ENCODE results near the gene MSMO1.
"Not testable (repeated sequence)": the region's sequence is repeated elsewhere in the genome, so short reads cannot be mapped to it uniquely, and the experiment has no call there.

The MSMO1 gene

GRCh38 chr4:165327211-165328100 is at the start of gene MSMO1:
MSMO1 (plus strand) TSS chr4:165327669; CDS start chr4:165333371, 5,702 bp downstream.
- DNase-seq (ENCODE audit: low spot score), result peak; percentile 100

- DNase-seq (ENCODE audit: low spot score), result not testable (repeated sequence)
These were observed 47.9 kb upstream of the MSMO1 start for GRCh38 chr4:165279531-165279930.

GRCh38 chr4:165284697-165285096 is 42.8 kb upstream of the MSMO1 start:
- DNase-seq (ENCODE audit: low spot score), result not testable (repeated sequence)

- DNase-seq (ENCODE audit: low spot score), result not testable (repeated sequence)
These were observed 40.7 kb upstream of the MSMO1 start for GRCh38 chr4:165286619-165287340.

GRCh38 chr4:165288226-165288625 is 39.2 kb upstream of the MSMO1 start:
- DNase-seq (ENCODE audit: low spot score), result no peak

- peak; percentile 12 for DNase-seq (ENCODE audit: low spot score)
These were observed 38.6 kb upstream of the MSMO1 start for GRCh38 chr4:165288639-165289422.

GRCh38 chr4:165289423-165289785 is 38.1 kb upstream of the MSMO1 start:
- no peak for DNase-seq (ENCODE audit: low spot score)

- no peak for DNase-seq (ENCODE audit: low spot score)
These were observed 34.4 kb upstream of the MSMO1 start for GRCh38 chr4:165293061-165293460.

GRCh38 chr4:165293927-165294649 is 33.4 kb upstream of the MSMO1 start:
- DNase-seq (ENCODE audit: low spot score), result no peak

GRCh38 chr4:165294907-165295306 is 32.6 kb upstream of the MSMO1 start:
- DNase-seq (ENCODE audit: low spot score), result peak; percentile 15

GRCh38 chr4:165297626-165298025 is 29.8 kb upstream of the MSMO1 start:
- no peak for DNase-seq (ENCODE audit: low spot score)

GRCh38 chr4:165299399-165300060 is 27.9 kb upstream of the MSMO1 start:
- no peak for DNase-seq (ENCODE audit: low spot score)

- DNase-seq (ENCODE audit: low spot score), result no peak
These were observed 25.6 kb upstream of the MSMO1 start for GRCh38 chr4:165301833-165302232.

GRCh38 chr4:165302658-165303057 is 24.8 kb upstream of the MSMO1 start:
- no peak for DNase-seq (ENCODE audit: low spot score)

- DNase-seq (ENCODE audit: low spot score), result no peak
These were observed 19.3 kb upstream of the MSMO1 start for GRCh38 chr4:165308166-165308565.

- DNase-seq (ENCODE audit: low spot score), result no peak
These were observed 18.9 kb upstream of the MSMO1 start for GRCh38 chr4:165308606-165309005.

GRCh38 chr4:165309456-165309855 is 18.0 kb upstream of the MSMO1 start:
- DNase-seq (ENCODE audit: low spot score), result no peak

GRCh38 chr4:165312506-165312905 is 15.0 kb upstream of the MSMO1 start:
- DNase-seq (ENCODE audit: low spot score), result no peak

- DNase-seq (ENCODE audit: low spot score), result no peak
These were observed 8.4 kb upstream of the MSMO1 start for GRCh38 chr4:165319030-165319429.

GRCh38 chr4:165319509-165319908 is 8.0 kb upstream of the MSMO1 start:
- no peak for DNase-seq (ENCODE audit: low spot score)

GRCh38 chr4:165324236-165324917 is 3.1 kb upstream of the MSMO1 start:
- no peak for DNase-seq (ENCODE audit: low spot score)
